ENCODE measurements around the gene ENOX1.

The ENOX1 gene

GRCh38 chr13:43546251-43546650 lies 240.5 kb downstream of the ENOX1 start:
- no peak for DNase-seq (ENCODE audit: low read depth in 2 of 2)

GRCh38 chr13:43545317-43545874 lies 241.4 kb downstream of the ENOX1 start:
- no peak for DNase-seq (ENCODE audit: low read depth in 2 of 2)

DNA sequence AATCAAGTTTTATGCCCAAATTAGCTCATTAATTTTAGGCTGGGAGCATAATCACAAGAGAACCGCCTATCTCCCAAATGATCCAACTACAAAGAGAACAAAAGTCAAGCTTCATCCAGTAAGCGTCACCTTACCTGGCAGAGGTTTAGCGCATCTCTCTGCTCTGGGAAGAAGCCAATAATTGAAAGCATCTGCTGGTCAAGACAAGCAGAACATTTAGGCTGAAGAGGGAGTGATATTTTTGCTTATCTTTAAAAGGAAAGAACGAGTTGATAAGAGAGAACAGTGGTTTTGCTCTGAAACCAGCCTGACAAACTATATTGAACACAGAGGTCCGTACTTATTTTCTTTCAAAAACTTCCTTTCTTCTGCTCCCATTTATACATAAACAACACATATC lies 242.1 kb downstream of the ENOX1 start:
- DNase-seq (ENCODE audit: low read depth in 2 of 2): no peak

GRCh38 chr13:43544011-43544410 lies 242.8 kb downstream of the ENOX1 start:
- no peak for DNase-seq (ENCODE audit: low read depth in 2 of 2)

- no peak for DNase-seq (ENCODE audit: low read depth in 2 of 2)
Measured at GRCh38 chr13:43543331-43543730, 243.4 kb downstream of the ENOX1 start.

DNA sequence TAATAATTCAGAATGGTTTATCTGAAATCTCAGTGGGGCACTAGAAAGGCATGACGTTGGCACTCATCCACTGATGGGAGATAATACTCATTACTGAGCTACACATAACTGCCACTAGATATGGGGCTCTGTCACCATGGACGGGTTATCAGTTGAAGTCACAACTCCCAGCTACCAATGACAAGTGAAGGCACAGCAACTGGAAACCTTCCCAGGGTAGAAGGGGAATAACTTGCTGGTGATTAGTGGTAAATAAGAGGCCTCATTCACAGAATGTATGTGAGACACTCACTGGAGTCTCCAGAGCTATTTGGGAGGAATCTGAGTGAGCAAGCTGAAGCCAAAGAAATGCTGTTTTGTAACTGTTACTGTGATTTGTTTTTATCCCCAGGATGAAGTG lies 249.6 kb downstream of the ENOX1 start:
- DNase-seq (ENCODE audit: low read depth in 2 of 2): no peak

DNA sequence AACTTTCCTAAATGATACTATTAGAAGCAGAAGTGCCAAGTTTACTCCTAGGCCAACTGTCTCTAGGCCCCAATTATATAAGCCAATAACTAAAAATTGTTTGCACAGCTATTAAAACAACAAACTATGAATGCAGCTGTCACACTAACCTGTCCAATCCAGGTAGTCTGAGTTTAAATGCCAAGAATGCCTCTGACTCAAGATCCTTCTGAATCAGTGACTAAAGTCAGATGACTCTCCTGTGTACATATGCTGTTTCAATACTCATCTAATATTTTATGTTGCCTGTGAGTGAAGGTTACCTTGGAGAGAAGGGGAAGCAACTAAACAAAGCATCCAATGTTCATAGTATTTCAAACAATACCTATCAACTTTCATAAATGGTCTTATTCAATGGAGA lies 257.0 kb downstream of the ENOX1 start:
- DNase-seq (ENCODE audit: low read depth in 2 of 2): no peak

- no peak for DNase-seq (ENCODE audit: low read depth in 2 of 2)
Measured at GRCh38 chr13:43528992-43529391, 257.8 kb downstream of the ENOX1 start.

DNA sequence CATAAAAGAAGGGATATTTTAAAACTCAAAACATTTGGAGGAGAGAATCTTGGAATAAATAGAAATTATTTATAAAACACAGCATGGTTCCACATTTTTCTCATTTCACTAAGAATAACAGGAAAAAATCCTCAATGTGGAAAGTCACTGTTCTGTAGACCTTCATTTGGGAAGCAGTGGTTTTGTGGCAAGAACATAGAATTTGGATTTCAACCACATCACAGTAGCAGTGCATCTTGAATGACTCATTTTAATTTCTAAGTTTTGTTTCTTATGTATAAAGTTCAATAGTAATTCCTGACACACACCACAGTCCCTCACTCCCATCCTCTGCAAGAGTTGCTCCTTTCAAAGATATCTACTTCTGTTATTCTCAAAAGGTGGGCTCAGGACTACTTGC lies 264.0 kb downstream of the ENOX1 start:
- DNase-seq (ENCODE audit: low read depth in 2 of 2): peak; percentile 79 to 82

- DNase-seq (ENCODE audit: low read depth in 2 of 2): no peak
Measured at GRCh38 chr13:43520351-43520750, 266.4 kb downstream of the ENOX1 start.

GRCh38 chr13:43518833-43519232 lies 267.9 kb downstream of the ENOX1 start:
- no peak for DNase-seq (ENCODE audit: low read depth in 2 of 2)

- DNase-seq (ENCODE audit: low read depth in 2 of 2): peak; percentile 96 to 97
Measured at GRCh38 chr13:43516401-43516833, 270.4 kb downstream of the ENOX1 start.

GRCh38 chr13:43515531-43515930 lies 271.2 kb downstream of the ENOX1 start:
- no peak for DNase-seq (ENCODE audit: low read depth in 2 of 2)

DNA sequence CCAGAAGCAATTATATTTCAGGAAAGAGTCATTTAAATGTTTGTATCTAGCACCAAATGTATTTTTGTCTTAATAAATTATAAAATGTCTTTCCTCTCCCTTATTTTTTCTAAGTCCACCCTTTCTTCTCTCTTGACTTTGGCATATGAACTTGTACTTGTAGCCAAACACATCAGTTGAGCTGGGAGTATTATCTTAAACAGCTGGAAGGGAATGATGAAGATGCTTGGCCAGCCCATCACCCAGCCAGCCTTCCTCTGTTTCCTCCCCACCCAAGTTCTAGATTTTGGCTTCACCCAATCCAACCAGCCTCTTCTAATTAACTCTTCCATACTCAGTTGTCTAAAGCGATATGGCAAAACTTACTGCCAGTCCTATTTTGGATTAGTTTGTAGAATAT lies 272.5 kb downstream of the ENOX1 start:
- no peak for DNase-seq (ENCODE audit: low read depth in 2 of 2)

DNA sequence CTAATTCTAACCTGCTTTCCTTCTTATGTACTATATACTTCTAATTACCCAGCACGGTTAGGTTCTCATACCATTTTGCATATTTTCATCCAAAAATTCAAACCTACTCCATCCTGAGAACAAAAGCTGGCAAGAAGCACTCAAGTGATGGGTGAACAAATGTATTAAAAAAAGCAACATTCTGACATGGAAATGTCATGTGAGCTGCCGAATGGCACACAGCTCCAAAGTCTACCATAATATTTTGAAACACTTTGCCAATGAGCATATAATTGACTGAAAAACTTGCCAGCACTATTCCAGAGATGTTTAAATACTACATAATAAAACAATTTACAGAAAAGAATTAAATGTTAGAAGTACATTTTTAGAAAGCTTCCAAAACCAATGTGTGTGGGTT lies 274.6 kb downstream of the ENOX1 start:
- DNase-seq (ENCODE audit: low read depth in 2 of 2): no peak

DNA sequence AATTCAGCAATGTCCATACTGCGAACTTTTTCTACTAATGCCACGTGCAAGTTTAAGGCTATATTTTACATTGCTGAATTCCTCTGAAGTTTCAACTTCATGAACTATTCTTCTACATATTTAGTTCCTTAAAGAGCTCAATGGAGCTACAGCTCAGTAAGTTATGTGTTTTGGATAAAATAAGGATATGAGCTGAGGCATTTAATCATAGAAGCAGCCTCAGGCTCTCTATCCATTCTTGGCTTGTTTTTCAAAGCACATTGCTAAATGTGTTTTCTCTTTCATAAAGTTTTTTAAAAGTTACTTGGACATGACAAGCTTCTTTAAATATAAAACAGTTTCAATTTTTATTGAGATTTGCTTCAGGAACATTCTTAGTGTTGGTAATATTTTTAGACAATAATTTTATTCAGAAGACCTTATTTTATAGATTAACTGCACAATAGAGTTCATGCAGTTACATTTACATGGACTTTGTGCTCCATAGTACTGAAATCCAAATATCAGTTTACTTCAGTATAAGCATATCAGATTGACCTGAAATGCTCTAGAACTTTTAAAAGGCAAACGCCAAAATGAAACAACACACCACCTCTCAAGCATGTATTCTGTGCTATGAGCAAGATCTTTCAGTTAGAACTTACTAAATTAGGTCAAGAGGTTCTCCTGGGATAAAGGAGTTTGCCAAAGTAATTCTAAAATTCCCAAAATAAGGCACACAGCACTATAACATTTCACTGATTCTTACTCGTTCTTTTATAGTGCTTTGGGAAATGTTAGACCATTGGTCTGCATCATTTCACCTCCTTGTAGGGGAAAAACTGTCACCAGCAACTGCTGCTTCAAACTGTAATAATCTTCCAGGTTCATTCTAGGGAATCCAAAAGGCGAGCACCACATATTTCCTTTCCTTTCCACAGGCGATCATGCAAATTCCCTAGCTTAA lies 275.5 kb downstream of the ENOX1 start:
- DNase-seq (ENCODE audit: low read depth in 2 of 2): no peak

DNA sequence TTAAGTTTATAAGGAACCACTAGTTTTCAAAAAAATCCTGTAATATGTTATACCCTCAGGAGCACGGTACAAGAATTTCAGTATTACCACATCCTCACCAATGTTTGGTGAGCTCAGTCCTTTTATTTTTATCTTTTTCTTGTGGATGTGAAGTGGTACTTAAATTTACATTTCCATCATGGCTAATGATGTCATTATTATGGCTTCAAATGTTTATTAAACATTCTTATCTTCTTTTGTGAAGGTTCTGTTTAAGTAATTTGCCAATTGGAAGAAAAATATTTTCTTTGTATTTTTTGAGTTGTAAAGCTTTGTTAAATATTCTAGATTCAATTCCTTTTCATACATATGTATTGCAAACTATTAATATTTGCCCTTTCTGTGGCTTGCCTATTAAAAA lies 291.0 kb downstream of the ENOX1 start:
- DNase-seq (ENCODE audit: low read depth in 2 of 2): no peak

GRCh38 chr13:43494206-43494605 lies 292.6 kb downstream of the ENOX1 start:
- no peak for DNase-seq (ENCODE audit: low read depth in 2 of 2)

DNA sequence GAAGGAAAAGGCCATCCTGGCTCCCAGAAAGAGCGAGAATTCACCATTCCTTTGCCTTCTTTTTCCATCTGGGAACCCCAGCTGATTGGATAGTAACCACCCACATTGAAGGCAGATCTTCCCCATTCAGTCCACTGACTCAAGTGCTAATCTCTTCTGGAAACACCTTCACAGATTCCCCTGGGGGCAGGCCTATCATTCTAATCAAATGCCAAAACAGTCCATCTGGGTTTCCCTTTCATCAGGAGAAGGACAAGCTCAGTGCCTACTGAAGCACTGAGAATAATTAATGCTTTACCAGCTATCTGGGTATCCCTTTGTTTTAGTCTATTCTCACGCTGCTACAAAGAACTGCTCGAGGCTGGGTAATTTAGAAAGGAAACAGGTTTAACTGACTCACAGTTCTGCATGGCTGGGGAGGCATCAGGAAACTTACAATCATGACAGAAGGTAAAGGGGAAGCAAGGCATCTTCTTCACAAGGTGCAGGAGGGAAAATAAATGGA lies 293.2 kb downstream of the ENOX1 start:
- DNase-seq (ENCODE audit: low read depth in 2 of 2): no peak

GRCh38 chr13:43492745-43493144 lies 294.0 kb downstream of the ENOX1 start:
- no peak for DNase-seq (ENCODE audit: low read depth in 2 of 2)

- DNase-seq (ENCODE audit: low read depth in 2 of 2): no peak
Measured at GRCh38 chr13:43492311-43492710, 294.5 kb downstream of the ENOX1 start.

DNA sequence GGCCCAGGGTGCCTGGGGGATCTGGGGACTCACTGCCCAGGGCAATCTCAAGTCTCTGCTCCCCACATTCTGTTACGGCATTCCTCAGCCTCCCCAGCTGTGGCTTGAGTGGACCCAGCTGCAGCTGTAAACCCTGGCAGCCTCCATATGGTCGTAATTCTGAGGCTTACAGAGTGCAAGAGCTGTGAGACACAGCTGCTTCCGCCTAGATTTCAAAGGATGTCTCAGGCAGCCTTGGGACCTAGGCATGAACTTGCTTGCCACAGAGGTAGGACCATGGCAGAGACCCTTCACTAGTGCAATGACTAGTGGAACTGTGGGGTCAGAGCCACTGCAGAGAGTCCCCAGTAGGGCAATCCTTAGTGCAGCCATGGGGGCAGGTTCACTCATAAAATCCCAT lies 297.5 kb downstream of the ENOX1 start:
- DNase-seq (ENCODE audit: low read depth in 2 of 2): peak; percentile 4 to 6

- no peak for DNase-seq (ENCODE audit: low read depth in 2 of 2)
Measured at GRCh38 chr13:43487885-43488284, 298.9 kb downstream of the ENOX1 start.

Measured in fibroblast of skin of left quadriceps (primary cell).